ENCODE data around the gene GABRR2.
"Not testable (repeated sequence)": the region's sequence is repeated elsewhere in the genome, so short reads cannot be mapped to it uniquely, and the experiment has no call there.

The GABRR2 gene

DNA sequence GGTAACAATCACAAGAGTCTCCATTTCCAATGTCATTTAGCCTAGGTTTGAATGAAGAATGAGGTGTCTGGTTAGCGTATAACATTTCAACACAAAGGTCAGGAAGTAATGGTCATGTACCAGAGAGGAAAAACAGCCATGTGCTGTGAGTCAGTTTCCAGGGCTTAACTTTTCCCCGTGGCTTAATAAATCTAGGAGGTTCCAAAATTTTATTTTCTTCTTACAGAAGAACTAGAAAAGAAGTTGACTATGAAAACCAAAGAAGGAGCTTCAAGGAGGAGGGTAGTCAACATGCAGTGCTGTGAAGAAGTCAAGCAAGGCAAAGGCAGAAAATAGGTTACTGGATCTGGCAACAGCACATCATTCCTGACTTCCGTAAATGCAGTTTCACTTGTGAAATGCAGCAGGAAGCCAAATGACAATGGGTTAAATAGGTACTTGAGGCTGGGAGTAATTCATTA is 8.4 kb upstream of the GABRR2 start:
- DNase-seq, result no peak

DNA sequence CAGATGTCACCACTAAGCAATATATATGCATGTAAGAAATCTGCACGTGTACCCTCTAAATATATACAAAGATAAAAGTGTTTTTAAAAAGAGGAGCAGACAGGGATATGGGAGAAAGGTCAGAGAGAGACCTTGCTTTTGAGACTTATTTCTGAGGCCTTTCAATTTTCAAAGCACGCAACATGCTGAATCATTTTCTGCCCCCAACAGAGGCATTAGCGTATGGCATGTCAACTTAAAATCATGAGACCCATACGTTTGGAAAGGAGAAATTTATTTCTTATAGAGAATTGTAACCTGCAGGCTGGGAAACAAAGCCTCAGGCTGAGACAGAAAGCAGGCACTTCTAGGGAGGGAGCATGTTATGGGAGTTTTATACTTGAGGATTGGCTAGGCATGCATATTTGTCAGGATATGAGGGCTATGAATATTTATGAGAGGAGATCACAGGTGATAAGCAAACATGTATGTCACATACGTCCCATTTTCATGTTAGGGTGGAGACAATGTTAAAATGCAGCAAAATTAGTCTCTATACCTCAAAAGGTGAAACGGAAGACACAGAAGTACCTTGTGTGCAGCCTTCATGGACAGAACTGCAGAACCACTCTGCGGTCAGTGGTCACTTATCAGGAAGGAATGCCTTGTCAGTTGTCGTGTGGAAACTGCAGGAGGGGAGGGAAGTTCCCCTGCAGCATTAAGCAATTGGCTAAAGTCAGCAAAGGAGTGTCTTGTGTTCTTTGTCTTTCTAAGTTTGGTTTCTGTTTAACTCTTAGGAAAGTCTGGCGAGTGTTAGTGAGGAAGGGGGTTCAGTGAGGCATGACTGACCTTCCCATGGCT is 6.3 kb upstream of the GABRR2 start:
- DNase-seq, result no peak

DNA sequence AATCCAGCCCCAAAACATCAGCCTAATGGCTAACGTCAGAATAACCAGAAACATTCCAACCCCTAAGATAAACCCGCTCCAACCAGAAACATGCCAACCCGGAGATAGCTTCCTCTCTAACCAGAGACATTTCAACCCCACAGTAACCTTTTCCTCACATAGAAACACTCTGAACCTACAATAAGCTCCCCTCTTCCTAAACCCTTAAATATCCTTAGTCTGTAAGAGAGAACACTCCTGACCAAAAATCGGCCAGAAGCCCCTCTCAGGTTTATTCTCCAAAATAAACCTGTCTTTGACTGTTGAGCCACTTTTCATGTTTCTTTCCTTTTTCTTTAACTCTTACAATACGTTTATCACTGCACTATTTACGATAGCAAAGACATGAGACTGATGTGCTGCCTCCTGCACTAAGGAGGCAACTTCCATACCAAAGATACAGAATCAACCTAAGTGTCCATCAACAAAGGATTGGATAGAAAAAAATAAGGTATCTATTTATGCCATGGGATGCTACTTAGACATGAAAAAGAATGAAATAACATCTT is 5.0 kb upstream of the GABRR2 start:
- no peak for DNase-seq

DNA sequence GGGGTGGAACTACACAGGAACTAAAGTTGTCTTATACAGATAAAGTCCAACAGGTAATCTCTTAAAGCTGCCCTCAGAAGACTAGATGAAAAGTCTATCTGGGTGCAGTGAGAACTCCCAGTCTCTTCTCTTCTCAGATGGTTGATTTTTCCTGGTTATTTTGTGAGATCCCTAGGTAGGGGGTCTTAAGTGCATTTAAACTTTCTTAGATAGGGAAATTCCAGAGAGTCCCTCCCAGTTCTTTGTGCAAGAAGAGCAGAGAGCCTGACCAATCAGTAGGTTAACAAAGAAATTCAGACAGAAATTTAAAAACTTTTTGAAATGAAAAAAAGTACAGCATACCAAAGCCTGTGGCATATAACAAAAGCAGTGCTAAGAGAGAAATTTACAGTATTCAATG is 2.0 kb upstream of the GABRR2 start:
- DNase-seq, result no peak

DNA sequence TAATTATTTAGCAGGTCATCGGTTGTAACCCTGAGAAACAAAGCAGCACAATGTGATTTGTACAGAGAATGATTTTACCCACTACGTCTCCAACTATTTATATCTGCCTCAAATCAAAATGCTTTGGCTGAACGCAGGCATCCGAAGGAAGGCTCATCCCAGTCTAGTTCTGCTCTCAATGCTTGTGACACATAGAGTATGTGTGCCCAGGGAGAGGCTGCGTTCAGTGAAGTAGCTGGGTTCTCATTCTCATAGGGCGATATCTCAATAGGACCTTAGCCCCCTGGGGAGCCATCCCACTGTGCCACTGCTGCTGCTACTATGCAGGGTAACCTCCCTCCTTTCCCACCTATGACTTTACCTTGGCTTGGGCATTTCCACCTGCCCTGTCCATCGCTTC is 407 bp downstream of the GABRR2 start:
- DNase-seq, result no peak

DNA sequence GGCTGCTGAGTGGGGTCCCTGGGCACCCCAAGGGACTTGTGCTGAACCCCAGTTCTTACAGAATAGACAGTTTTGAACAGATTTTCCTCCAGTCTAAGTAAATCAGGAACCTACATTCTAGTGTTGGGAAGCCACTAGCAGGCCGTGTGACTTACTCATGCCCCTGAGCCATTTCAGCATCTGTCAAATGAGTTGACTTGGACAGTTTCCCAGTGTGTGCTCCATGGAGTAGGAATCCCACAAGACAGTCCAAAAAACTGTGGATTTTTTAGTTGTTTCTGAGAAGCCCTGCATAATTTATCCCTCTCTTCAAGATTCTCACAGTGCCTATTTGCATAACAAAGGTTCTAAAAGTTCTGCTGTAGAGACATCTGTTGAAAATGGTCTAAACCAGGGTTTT is 2.1 kb downstream of the GABRR2 start:
- DNase-seq, result no peak

DNA sequence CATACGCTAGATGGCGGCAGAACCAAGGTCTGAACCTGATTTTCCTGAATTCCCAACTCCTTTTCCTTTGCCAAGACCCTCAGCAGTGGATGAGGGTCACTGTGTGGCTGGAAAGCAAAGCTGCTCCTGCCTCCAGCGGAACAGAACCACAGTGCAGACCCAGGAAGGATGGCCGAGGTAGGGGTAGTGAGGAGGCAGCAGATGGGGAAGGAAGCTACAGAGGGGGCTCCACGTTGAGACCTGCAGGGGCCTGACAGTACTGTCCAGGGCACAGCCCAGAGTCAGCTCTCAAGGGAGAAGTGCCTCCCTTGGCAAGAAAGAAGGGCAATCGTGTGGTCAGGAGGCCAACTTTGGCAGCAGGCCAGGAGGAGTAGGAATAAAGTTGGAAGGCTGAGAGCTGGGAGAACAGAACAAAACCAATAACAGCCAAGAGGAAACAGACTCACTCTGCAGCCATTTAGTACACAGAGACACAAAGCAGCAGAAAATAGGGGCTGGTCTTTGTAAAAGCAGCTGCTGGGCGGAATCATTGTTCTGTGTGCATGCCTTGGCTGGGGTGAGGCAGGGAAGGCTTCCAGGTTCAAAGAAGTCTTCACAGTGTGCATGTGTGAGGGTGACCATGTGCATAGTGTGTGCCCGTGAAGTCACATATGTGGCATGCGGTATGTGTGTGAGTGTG is 3.1 kb downstream of the GABRR2 start:
- no peak for DNase-seq

DNA sequence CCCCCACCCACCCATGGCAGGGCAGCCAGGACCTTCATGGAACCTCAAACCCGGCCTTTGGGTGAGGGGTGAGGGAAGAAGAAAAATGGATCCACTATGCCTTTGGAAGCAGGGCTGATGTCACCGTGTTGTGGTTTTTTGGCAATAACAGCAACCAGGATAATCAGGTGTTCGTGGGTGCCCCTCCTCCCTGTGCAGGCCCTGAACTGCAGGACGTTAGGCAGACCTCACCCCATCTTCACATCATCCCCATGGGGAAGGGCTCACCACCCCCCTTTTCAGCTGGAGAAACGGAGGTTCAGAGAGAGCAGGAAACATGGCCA is 3.6 kb downstream of the GABRR2 start:
- DNase-seq, result no peak

DNA sequence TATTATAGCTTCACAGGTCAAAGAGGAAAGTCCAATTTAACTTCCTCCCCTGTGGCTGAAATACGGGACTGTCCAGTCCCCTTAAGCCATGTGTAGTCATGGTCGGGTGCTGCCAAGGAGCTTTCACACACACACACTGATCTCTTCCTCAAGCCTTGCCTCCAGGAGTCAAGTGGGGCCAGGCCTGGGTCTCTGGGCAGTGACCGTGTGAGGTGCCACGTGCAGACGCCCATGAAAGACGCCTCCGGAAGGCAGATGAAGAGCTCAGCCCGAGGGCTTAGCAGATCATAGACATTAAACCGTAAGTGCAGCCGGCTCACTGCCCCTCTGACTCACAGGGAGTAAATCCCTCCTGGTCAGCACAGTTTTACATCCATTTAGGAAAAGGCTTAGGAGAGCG is 4.2 kb downstream of the GABRR2 start:
- no peak for DNase-seq

DNA sequence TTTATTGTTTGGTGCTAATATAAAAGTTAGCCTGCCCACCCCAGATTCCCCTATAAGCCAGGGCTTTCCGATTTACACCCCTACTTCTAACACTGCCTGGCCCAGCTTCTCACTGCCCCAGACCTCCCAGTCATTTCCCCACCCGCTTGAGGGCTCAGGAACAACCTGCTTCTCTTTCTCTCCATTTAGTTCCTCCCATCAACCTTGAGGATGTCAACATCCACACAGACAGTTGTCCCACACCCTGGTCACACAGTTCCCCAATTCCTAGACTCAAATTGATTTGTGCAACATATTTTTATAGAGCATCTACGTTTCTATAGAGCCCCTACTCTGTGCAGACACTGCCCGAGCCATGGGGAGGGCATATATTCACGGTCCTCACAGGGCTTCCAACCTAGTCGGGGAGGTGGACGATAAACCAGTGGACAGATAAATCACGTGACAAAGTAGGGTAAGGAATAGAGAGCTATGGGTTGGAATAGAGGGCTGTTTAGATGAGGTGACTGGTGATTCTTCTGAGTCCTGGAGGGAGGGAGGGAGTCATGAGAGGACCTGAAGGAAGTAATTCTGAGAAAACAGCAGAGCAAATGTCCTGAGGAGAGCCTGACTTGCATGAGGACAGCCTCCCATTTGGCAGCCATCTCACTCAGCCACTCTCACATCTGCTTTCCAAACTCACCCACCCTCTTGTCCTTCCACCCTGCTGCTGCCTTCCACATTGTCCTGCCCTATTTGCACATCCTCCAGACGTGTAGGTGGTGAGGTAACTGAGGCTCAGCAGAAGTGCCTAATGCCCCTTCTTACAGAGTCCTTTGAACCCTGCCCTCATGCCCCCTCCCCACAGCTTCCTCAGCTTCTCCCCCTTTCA is 6.3 kb downstream of the GABRR2 start:
- no peak for DNase-seq

DNA sequence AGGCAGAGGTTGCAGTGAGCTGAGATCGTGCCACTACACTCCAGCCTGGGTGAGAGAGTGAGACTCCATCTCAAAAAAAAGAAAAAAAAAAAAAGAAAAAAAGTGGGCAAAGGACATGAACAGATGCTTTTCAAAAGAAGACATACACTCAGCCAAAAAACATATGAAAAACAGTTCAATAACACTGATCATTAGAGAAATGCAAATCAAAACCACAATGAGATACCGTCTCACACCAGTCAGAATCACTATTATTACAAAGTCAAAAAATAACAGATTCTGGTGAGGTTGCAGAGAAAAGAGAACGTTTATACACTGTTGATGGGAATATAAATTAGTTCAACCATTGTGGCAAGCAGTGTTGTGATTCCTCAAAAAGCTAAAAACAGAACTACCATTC is 10.6 kb downstream of the GABRR2 start:
- DNase-seq, result not testable (repeated sequence)

DNA sequence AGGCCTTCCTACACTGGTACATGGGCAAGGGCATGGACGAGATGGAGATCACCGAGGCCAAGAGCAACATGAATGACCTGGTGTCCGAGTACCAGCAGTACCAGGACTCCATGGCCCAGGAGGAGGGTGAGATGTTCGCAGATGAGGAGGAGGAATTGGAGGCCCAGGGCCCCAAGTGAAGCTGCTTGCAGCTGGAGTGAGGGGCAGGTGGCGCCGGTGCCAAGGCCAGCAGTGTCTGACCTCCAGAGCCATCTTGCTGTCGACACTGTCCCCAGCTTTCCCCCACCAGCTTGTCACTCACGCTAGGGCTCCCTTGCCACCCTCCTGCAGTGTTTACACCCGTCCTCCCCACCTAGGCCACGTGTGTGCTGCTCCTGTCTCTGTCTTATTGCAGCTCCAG is 12.2 kb downstream of the GABRR2 start:
- DNase-seq, result no peak

DNA sequence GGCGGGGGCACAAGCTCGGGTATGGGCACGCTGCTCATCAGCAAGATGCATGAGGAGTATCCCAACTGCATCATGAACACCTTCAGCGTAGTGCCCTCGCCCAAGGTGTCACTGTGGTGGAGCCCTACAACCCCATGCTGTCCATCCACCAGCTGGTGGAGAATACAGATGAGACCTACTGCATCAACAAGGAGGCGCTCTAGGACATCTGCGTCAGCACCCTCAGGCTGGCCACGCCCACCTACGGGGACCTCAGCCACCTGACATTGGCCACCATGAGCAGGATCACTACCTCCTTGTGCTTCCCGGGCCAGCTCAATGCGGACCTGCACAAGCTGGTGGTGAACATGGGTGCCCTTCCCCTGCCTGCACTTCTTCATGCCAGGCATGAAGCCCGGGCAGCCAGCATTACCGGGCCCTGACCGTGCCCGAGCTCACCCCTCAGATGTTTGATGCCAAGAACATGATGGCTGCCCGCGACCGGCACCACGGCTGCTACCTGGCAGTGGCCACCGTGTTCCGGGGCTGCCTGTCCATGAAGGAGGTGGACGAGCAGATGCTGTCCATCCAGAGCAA is 12.8 kb downstream of the GABRR2 start:
- no peak for DNase-seq

DNA sequence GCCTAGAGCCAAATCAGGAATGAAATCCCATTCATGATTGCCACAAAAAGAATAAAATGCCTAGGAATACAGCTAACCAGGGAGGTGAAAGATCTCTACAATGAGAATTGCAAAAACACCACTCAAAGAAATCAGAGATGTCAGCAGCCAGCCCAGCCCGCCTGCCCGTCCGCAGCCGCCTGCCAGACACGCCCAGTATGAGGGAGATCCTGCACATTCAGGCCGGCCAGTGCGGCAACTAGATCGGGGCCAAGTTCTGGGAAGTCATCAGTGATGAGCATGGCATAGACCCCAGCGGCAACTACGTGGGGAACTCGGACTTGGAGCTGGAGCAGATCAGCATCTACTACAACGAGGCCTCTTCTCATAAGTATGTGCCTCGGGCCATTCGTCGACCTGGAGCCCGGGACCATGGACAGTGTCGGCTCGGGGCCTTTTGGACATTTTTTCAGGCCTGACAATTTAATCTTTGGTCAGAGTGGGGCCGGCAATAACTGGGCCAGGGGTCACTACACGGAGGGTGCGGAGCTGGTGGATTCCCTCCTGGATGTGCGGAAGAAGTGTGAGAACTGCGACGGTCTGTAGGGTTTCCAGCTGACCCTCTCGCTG is 13.4 kb downstream of the GABRR2 start:
- no peak for DNase-seq

DNA sequence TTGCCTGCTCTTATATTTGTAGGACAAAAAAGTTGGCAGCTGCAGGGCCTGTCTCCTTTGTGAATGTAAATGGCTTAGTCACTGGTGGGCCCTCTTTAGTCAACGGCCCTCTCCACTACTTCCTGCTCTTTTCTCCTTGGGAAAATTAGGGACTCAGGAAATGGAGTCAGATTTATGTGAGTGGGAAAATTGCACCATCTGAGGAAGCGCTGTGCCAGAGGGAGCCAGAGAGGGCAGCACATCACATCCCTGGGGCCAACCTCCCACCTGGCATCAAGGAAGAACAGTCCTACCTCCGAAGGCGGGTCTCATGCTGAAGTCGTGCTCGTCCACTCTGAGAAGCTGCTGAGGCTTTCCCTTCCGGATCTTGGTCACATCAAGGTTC is 15.6 kb downstream of the GABRR2 start:
- no peak for DNase-seq

DNA sequence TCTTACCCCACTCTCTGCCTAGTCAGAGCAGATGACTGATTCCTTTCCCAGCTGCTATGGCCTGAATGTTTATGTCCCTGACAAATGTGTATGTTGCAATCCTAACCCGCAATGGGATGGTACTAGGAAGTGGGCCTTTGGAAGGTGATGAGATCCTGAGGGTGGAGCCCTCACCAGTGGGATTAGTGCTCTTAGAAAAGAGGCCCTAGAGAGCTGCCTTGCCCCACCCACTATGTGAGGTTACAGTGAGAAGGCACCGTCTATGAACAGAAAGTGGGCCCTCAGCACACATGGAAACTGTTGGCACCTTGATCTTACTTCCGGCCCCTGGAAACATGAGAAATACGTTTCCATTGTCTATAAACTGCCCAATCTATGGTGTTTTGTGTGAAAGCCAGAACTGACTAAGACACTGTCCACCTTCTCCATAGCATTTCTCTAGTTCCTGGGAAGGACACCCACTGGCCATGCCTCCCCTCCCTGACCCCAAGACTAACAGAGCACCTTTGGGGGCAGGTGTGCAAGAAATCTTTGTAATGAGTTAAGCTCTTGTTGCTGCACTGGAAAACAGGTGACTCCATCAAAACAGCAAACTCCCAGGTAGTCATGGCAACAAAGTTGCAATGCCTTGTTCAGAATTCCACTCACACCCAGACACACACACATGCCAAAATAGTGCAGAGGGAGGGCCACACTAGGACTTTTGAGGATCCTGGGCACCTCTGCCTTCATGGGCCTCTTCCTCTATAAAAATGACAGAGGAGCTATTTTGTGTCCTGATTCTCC is 16.2 kb downstream of the GABRR2 start:
- DNase-seq, result no peak

DNA sequence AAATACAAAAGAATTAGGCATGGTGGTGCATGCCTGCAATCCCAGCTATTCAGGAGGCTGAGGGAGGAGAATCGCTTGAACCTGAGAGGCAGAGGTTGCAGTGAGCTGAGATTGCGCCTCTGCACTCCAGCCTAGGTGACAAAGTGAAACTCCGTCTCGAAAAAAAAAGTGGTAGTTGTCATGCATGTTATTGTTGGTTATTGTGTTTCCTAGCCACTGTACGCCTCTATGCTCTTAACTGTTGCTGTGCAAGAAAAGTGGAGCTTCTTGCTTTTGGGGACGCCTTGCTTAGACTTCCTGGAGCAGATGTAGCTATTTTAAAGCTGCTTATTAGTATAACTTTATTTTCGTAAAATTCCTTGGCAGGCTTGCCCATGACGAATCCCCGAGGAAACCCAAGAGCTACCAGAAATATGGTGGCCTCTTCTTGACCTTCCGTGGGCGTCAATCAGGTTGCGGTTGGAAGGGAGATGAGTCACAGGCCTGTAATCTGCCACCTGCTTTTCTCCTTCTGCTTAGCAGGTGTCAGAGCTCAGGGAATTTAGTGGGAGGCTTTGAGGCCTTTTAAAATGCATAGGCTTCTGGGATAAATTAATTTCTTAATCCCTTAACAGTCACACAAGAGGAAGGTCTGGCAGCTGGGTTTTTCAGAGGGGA is 17.3 kb downstream of the GABRR2 start:
- DNase-seq, result peak; percentile 57

DNA sequence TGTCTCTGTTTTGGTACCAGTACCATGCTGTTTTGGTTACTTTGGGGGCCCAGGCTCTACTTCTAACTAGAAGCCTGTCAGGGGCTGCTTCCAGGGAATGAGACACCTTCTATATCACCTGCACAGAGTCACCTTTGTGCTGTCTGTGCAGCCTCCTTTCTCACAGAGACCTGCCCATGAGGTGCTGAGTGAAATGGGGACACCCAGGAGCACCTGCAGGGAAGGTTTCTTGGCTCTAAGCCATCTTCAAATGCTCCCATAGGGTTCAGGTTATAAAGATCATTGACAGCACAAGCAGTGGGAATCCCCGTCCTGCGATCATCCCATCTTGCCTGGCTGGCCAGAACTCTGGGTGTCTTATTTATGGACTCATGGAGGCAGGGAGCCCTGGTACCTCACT is 19.1 kb downstream of the GABRR2 start:
- no peak for DNase-seq

DNA sequence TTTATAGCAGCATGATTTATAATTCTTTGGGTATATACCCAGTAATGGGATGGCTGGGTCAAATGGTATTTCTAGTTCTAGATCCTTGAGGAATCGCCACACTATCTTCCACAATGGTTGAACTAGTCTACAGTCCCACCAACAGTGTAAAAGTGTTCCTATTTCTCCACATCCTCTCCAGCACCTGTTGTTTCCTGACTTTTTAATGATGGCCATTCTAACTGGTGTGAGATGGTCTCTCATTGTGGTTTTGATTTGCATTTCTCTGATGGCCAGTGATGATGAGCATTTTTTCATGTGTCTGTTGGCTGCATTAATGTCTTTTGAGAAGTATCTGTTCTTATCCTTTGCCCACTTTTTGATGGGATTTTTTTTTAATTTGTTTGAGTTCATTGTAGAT is 20.0 kb downstream of the GABRR2 start:
- not testable (repeated sequence) for DNase-seq

DNA sequence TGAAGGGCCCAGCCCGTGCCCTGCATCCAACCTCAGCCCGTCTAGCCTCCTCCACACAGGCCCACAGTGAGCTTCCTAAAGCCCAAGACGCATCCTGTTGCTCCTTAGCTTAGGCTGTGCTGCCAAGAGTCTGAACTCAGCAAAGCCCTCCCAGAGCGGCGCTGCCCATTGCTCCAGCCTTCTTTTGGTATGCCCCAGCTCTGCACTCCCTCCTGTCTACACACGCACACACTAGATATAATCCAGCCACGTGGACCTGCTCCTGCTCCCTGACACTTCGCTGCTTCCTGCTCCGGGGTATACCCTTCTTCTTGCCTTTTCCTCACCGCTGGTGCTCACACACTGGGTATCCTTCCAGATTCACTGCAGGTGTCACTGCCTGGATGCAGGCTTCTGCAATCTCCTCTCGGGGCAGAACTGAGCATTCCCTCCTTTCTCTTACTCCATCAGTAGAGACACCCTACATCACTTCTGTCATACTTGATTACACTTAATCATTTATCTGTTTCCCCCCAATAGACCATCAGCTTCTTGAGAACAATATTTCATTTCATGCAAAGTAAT is 23.8 kb downstream of the GABRR2 start:
- no peak for DNase-seq

All from activated T-cell treated with anti-CD3 and anti-CD28 coated beads, Interleukin-2, amount 50 U/mL, for 1 hour (primary cell).